ENCODE results near the gene C22orf31. TPM values are rescaled to one million over a fixed set of nuclear protein-coding genes. Genes with fewer than 3 reads are reported as not detected.

Gene C22orf31
- total RNA-seq, 4 donors from 2014 or later: not detected

DNA sequence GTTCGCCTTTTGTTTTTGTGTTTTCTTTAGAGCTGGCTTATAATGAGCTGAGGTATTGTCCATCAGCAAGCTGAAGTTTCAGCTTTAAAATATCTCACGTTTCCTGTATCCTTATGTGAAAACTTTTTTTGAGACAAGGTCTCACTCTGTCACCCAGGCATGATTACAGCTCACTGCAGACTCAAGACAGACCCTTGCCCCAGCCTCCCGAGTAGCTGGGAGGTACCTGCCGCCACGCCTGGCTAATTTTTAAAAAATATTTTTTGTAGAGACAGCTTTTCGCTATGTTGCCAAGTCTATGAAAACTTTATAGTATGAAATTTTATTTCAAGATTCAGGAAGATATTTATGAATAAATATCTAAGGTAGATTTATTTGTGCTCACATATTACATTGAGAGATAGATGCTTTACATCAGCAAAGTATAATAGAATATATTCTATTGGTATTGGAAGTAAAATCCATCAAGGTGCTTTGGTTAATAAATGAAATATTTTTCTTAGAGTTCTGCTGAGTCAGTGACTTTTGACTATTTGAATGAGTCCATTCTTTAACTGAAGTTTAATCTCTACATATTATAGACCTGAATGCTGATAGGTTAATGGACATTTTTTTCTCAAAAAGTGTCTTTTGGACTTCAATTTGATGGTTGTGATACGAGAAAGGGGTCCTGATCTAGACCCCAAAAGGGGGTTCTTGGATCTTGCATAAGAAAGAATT is 21.4 kb upstream of the C22orf31 start:
- Histone ChIP-seq H3K4me1 (peaks cover 10 to 23% (median 16%) of the 10 kb centered on the region in 4 donors), H3K27ac (replicated peaks in 1 of 4) (peak overlapping the region in 2 of 4 donors; percentile 31 to 41), H3K27me3 (no peaks in the 10 kb centered on the region), H3K36me3 (no peaks in the 10 kb centered on the region), H3K9me3 (no peaks in the 10 kb centered on the region), H3K4me3 (no peak overlapping the region)
- TF ChIP-seq POLR2AphosphoS5 (IDR thresholded peaks at IDR 0.05) (no peak), EP300 (IDR thresholded peaks at IDR 0.05) (no peak), POLR2A (IDR thresholded peaks at IDR 0.05; ENCODE audit: low read depth) (no peak)
- TF ChIP-seq, protein P1, sequence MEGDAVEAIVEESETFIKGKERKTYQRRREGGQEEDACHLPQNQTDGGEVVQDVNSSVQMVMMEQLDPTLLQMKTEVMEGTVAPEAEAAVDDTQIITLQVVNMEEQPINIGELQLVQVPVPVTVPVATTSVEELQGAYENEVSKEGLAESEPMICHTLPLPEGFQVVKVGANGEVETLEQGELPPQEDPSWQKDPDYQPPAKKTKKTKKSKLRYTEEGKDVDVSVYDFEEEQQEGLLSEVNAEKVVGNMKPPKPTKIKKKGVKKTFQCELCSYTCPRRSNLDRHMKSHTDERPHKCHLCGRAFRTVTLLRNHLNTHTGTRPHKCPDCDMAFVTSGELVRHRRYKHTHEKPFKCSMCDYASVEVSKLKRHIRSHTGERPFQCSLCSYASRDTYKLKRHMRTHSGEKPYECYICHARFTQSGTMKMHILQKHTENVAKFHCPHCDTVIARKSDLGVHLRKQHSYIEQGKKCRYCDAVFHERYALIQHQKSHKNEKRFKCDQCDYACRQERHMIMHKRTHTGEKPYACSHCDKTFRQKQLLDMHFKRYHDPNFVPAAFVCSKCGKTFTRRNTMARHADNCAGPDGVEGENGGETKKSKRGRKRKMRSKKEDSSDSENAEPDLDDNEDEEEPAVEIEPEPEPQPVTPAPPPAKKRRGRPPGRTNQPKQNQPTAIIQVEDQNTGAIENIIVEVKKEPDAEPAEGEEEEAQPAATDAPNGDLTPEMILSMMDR (IDR thresholded peaks at IDR 0.05): no peak
- intact Hi-C loops (cut with DNase I): no loop called here
- WGBS: 93% methylated on average over 7 of the region's 7 CpGs
- no peak for DNase-seq (ENCODE audit: extremely low spot score)

DNA sequence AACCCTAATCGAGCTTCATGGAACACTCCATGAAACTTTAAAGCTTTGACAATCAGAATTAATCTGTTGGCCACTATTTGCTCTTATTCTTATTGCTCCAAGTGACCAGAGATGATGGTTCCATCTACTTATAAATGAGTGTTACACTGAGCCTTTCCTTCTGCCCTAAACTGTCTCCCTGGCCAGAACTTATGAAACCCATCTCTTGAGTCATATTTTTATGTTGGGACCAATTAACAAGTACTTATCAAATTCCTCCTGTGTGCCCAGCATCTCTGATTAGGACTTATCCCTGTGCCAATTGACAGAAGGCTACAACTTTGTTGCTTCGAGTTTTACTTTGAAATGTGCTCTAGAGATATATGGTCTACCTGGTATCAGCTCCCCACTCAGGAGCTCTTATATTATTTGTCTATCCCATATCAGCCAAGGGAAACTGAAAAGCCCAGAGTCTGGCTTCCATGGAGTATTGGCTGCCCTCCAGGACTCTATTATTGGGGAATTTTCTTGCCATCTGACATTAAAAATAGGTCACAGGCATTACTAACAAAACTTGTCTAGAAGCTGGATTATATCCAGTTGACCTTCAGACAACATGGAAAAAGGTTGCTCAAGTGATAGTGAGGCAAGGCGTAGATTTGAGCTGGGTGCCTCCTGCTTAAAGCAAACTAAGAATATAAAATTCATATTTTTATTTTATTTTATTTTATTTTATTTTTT is 20.0 kb upstream of the C22orf31 start:
- Histone ChIP-seq H3K4me1 (peaks cover 10 to 23% (median 16%) of the 10 kb centered on the region in 4 donors), H3K27ac (replicated peaks in 1 of 4) (peak overlapping the region in 3 of 4 donors; percentile 31 to 41 (median 37))

DNA sequence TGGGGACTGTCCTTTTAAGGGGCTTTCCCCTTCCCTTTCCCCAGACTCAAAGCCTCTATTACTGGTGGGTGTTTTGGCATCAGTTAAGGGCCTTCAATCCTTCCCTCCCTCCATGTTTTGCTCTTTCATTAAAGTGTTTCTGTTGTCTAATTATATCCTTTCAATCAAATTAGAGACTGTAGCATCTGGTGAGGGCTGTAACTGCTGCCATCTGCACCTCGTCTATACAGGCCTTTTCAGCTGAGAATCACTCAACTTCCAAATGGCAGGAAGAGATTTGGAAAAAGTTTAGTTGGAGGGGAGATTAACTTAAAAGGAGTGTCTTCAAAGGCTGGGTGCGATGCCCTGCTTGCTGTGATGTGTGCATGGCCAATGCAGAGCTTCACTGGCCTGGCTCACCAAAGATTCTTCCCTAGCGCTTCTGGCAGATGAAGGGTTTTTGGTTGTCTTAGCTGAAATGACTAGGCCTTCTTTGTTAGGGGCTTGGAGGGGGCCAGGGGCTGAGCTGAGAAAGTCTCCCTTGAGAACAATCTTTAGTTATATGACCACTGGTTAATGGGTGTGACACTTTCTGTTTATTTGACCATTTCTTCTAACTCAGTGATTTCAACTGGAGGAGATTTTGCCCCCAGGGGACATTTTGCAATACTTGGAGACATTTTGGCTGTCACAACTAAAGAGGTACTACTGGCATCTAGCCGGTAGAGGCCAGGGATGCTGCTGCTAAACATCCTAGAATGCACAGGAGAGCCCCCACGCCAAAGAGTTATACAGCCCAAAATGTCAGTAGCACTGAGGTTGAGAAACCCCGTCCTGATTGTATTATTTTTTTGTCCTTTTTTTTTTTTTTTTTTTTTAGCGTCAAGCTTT is 18.7 kb upstream of the C22orf31 start:
- H3K36me3 ChIP-seq: no peaks in the 10 kb centered on the region
- H3K27me3 ChIP-seq: no peaks in the 10 kb centered on the region
- H3K9me3 ChIP-seq: no peaks in the 10 kb centered on the region
- TF ChIP-seq, protein P1 (IDR thresholded peaks at IDR 0.05): no peak
- TF ChIP-seq POLR2A (IDR thresholded peaks at IDR 0.05; ENCODE audit: low read depth) (no peak), POLR2AphosphoS5 (IDR thresholded peaks at IDR 0.05) (no peak), EP300 (IDR thresholded peaks at IDR 0.05) (no peak)
- H3K4me1 ChIP-seq: peaks cover 10 to 23% (median 16%) of the 10 kb centered on the region in 4 donors
- no peak for DNase-seq (ENCODE audit: extremely low spot score)
- 86% methylated on average over 7 of the region's 7 CpGs for WGBS
- no peak overlapping the region for H3K4me3 ChIP-seq
- intact Hi-C loops (cut with DNase I): no loop called here
- peak overlapping the region in 2 of 4 donors; percentile 21 to 26 for H3K27ac ChIP-seq (replicated peaks in 1 of 4)

More for the DNA sequence above, 20.0 kb upstream of the C22orf31 start:
- H3K27me3 ChIP-seq: no peaks in the 10 kb centered on the region
- no peaks in the 10 kb centered on the region for H3K36me3 ChIP-seq
- no peak for DNase-seq (ENCODE audit: extremely low spot score)
- TF ChIP-seq EP300 (IDR thresholded peaks at IDR 0.05) (no peak), POLR2AphosphoS5 (IDR thresholded peaks at IDR 0.05) (no peak), POLR2A (IDR thresholded peaks at IDR 0.05; ENCODE audit: low read depth) (no peak)
- TF ChIP-seq, protein P1 (IDR thresholded peaks at IDR 0.05): no peak
- H3K4me3 ChIP-seq: no peak overlapping the region
- intact Hi-C loops (cut with DNase I): no loop called here
- no peaks in the 10 kb centered on the region for H3K9me3 ChIP-seq
- WGBS: 64% methylated on average over 3 of the region's 3 CpGs

DNA sequence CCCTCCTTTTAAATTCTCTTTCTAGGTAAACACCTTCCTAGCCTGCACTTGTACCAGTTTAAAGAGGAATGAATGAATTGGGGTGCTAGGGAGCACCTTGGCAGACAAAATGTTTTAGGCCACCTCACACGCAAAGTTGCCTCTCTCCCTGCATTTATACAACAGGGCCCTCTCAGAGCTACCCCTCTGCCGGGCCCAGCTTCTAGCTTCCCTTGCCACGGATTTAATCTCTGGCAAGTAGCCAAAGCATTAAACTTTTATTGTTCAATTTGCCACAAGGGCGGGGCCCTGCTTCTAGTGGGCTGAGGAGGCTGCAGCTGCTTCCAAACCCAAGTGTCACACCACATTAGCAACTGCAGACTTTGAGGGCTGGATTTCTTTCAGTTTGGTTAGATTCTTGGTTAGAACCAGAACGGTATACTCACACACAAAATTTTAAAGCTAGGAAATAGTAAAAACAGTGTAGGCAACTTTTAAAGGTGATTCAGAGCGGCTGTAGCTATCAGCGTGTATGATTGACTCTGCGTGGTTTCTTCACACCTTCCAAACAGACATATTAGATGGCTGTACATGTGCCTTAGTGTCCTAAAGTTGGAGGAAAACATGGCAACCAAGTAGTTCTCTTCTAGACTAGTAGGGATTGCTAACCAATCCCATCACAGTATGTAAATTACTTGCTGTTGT is 17.7 kb upstream of the C22orf31 start:
- intact Hi-C loops (cut with DNase I): no loop called here
- Histone ChIP-seq H3K4me1 (peaks cover 10 to 23% (median 18%) of the 10 kb centered on the region in 4 donors), H3K27ac (replicated peaks in 1 of 4) (no peak overlapping the region)

More for the DNA sequence above, 17.7 kb upstream of the C22orf31 start:
- no peaks in the 10 kb centered on the region for H3K27me3 ChIP-seq
- 78% methylated on average over 7 of the region's 8 CpGs for WGBS
- TF ChIP-seq POLR2AphosphoS5 (IDR thresholded peaks at IDR 0.05) (no peak), POLR2A (IDR thresholded peaks at IDR 0.05; ENCODE audit: low read depth) (no peak)
- H3K9me3 ChIP-seq: no peaks in the 10 kb centered on the region
- H3K36me3 ChIP-seq: no peaks in the 10 kb centered on the region
- no peak overlapping the region for H3K4me3 ChIP-seq
- DNase-seq (ENCODE audit: extremely low spot score): no peak
